ENCODE measurements around the gene SNRK.

DNA sequence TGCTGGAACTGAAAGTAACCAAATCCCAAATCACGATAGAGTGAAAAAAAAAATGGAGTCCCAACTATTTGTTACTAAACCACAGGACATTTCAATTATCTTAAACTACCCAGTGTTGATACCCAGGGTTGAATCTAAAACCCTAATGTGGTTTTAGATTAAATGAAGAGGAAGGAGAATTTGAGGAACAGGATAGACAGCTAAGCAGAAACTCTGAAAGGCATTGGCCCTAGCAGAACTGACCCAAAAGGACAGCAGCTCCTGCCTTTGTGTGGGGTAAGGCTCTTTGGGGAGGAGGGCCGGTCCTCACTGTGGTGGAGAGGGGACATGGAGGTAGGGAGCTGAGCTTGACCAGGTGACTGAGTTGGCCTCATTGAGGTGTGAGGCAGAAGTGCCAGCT is 30.7 kb upstream of the SNRK start:
- TF ChIP-seq, protein P1, sequence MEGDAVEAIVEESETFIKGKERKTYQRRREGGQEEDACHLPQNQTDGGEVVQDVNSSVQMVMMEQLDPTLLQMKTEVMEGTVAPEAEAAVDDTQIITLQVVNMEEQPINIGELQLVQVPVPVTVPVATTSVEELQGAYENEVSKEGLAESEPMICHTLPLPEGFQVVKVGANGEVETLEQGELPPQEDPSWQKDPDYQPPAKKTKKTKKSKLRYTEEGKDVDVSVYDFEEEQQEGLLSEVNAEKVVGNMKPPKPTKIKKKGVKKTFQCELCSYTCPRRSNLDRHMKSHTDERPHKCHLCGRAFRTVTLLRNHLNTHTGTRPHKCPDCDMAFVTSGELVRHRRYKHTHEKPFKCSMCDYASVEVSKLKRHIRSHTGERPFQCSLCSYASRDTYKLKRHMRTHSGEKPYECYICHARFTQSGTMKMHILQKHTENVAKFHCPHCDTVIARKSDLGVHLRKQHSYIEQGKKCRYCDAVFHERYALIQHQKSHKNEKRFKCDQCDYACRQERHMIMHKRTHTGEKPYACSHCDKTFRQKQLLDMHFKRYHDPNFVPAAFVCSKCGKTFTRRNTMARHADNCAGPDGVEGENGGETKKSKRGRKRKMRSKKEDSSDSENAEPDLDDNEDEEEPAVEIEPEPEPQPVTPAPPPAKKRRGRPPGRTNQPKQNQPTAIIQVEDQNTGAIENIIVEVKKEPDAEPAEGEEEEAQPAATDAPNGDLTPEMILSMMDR (IDR thresholded peaks at IDR 0.05 in 2 of 3, conservative IDR thresholded peaks at IDR 0.05 in 1 of 3; ENCODE audit: insufficient read depth in 2 of 3, low read depth in 1 of 3, low read length in 3 of 3), result no peak
- no peak for TF ChIP-seq NR2C2 (CRISPR knock-in tag; IDR thresholded peaks at IDR 0.05)
- TF ChIP-seq NR2C2 (tag; IDR thresholded peaks at IDR 0.05), result no peak
- no peak for TF ChIP-seq KLF13 (tag; IDR thresholded peaks at IDR 0.05; ENCODE audit: borderline replicate concordance, low read depth)
- no peak for TF ChIP-seq EZH2 (IDR thresholded peaks at IDR 0.05; ENCODE audit: borderline replicate concordance, low read depth, low read length)
- no peak for TF ChIP-seq ARNT (IDR thresholded peaks at IDR 0.05)
- TF ChIP-seq ZFP36 (IDR thresholded peaks at IDR 0.05; ENCODE audit: low read depth, low read length, partially characterized antibody), result no peak
- no peak for TF ChIP-seq RCOR1 (IDR thresholded peaks at IDR 0.05; ENCODE audit: borderline replicate concordance in 1 of 2, low read depth in 2 of 2, low read length in 2 of 2)
- TF ChIP-seq, protein P2, sequence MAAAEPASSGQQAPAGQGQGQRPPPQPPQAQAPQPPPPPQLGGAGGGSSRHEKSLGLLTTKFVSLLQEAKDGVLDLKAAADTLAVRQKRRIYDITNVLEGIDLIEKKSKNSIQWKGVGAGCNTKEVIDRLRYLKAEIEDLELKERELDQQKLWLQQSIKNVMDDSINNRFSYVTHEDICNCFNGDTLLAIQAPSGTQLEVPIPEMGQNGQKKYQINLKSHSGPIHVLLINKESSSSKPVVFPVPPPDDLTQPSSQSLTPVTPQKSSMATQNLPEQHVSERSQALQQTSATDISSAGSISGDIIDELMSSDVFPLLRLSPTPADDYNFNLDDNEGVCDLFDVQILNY (CRISPR knock-in tag; IDR thresholded peaks at IDR 0.05), result no peak
- no peak for TF ChIP-seq ZSCAN29 (IDR thresholded peaks at IDR 0.05)
- no peak for TF ChIP-seq MNT (conservative IDR thresholded peaks at IDR 0.05)
- no peak for TF ChIP-seq HOXB6 (CRISPR knock-in tag; IDR thresholded peaks at IDR 0.05; ENCODE audit: borderline replicate concordance)
- TF ChIP-seq RAD21 (CRISPR knock-in tag; conservative IDR thresholded peaks at IDR 0.05 in 1 of 2, IDR thresholded peaks at IDR 0.05 in 1 of 2), result no peak

All from K562 (cell line).